CD4-positive, alpha-beta T cell (primary cell): ENCODE measurements around the gene SLC35F1. TPM values are rescaled to one million over a fixed set of nuclear protein-coding genes. Genes with fewer than 3 reads are reported as not detected.

Experiments used
- ATAC-seq: fragments of 200-7000 bp; cut with Tn5 transposase; one replicate; pipeline ENCODE4 v1.10.0; 2022; ENCODE audit warnings: mild to moderate bottlenecking; ENCODE audit not compliant: poor library complexity
- CTCF ChIA-PET: fragments of 350-600 bp; sonication (Branson Sonifier 250); formaldehyde crosslinking; loops from one replicate; lab custom pipeline; 2021; ENCODE audit warnings: antibody characterized with exemption, inconsistent platforms; lab: Charles Lee
- POLR2A ChIA-PET: fragments of 350-600 bp; sonication (Branson Sonifier 250); formaldehyde crosslinking; loops from one replicate; lab custom pipeline; 2021; ENCODE audit warnings: antibody characterized with exemption, inconsistent platforms; lab: Charles Lee
- DNase-seq, 14 experiments: peaks; one replicate each; pipeline ENCODE4 v3.0.0-alpha.2; 2013 to 2020; ENCODE audit warnings: mixed read lengths in 2 of 14
- H3K27ac ChIP-seq, 2 donors: one replicate each; pipeline versions ENCODE4 v1.5.1 to v1.7.0; 2013; ENCODE audit warnings: low read length in 2 of 2, low read depth in 1 of 2, mild to moderate bottlenecking in 1 of 2
- H3K27me3 ChIP-seq, 2 experiments: 1 replicate in 1 of 2; 2 replicates in 1 of 2; pipeline versions ENCODE4 v1.6.1 to v1.7.0; 2013; ENCODE audit warnings: low read length in 2 of 2, control low read depth in 1 of 2, mild to moderate bottlenecking in 1 of 2, moderate library complexity in 1 of 2; ENCODE audit not compliant: insufficient read depth in 2 of 2, control insufficient read depth in 1 of 2
- H3K36me3 ChIP-seq: one replicate; pipeline ENCODE4 v1.6.1; 2013; ENCODE audit warnings: low read length, control low read depth; ENCODE audit not compliant: insufficient read depth
- H3K4me1 ChIP-seq: one replicate; pipeline ENCODE4 v1.6.1; 2013; ENCODE audit warnings: low read length, control low read depth; ENCODE audit not compliant: insufficient read depth
- H3K4me3 ChIP-seq: one replicate; pipeline ENCODE4 v1.5.1; 2013; ENCODE audit warnings: mild to moderate bottlenecking, low read length, moderate library complexity
- H3K9me3 ChIP-seq, 2 experiments: 1 replicate in 1 of 2; 2 replicates in 1 of 2; pipeline versions ENCODE4 v1.6.1 to v1.7.0; 2013; ENCODE audit warnings: low read length in 2 of 2, mild to moderate bottlenecking in 2 of 2, control low read depth in 1 of 2, moderate library complexity in 1 of 2; ENCODE audit not compliant: control insufficient read depth in 1 of 2, insufficient read depth in 1 of 2
- H3K27ac Mint-ChIP-seq: one replicate; pipeline ENCODE4 v1.8.0; 2020; ENCODE audit warnings: mixed read lengths
- H3K27me3 Mint-ChIP-seq: one replicate; pipeline ENCODE4 v1.8.0; 2021; ENCODE audit warnings: mixed read lengths
- H3K36me3 Mint-ChIP-seq: one replicate; pipeline ENCODE4 v1.8.0; 2021; ENCODE audit warnings: low read depth, mixed read lengths
- H3K4me1 Mint-ChIP-seq: one replicate; pipeline ENCODE4 v1.8.0; 2021; ENCODE audit warnings: low read depth, mixed read lengths
- H3K4me3 Mint-ChIP-seq: one replicate; pipeline ENCODE4 v1.8.0; 2020; ENCODE audit warnings: mild to moderate bottlenecking, mixed read lengths
- H3K9me3 Mint-ChIP-seq: one replicate; pipeline ENCODE4 v1.8.0; 2020; ENCODE audit warnings: mixed read lengths
- CTCF ChIP-seq: fragments of 200-600 bp; IDR thresholded peaks from one replicate; pipeline ENCODE4 v1.8.0; 2022; ENCODE audit warnings: antibody characterized with exemption, mild to moderate bottlenecking
- intact Hi-C, 2 experiments: fragments of 100-400 bp; cut with DNase I in 1 of 2; cut with micrococcal nuclease in 1 of 2; formaldehyde crosslinking; loops; one replicate each; pipeline versions ENCODE4 v1.15.1 to v1.9.0; 2023 to 2025; cut with DNase I, micrococcal nuclease
- total RNA-seq, 174 experiments: library from RNA in 2 of 174; stranded (reverse) in 2 of 174; gene quantifications; one replicate each; pipeline ENCODE4 v1.2.3 and lab custom pipeline; 2021 to 2026

The SLC35F1 gene
- total RNA-seq, 2 experiments from 2014 or later = not detected

GRCh38 chr6:118325220-118325860, 418.3 kb downstream of the SLC35F1 start:
- no peaks in the 10 kb centered on the region for H3K27me3 Mint-ChIP-seq
- H3K9me3 Mint-ChIP-seq = no peaks in the 10 kb centered on the region
- H3K27ac ChIP-seq = no peak overlapping the region
- no peak overlapping the region for H3K4me3 ChIP-seq
- H3K27me3 ChIP-seq = no peaks in the 10 kb centered on the region
- H3K4me1 ChIP-seq = no peaks in the 10 kb centered on the region
- intact Hi-C loops = no loop called here
- DNase-seq (no peak), ATAC-seq (no peak)
- TF ChIP-seq CTCF = no peak
- H3K36me3 Mint-ChIP-seq = no peaks in the 10 kb centered on the region
- ChIA-PET POLR2A (no interaction called here), CTCF (no interaction called here)
- H3K36me3 ChIP-seq = no peaks in the 10 kb centered on the region
- H3K4me3 Mint-ChIP-seq = no peak overlapping the region
- H3K9me3 ChIP-seq = no peaks in the 10 kb centered on the region
- H3K27ac Mint-ChIP-seq = no peak overlapping the region
- no peaks in the 10 kb centered on the region for H3K4me1 Mint-ChIP-seq

GRCh38 chr6:118326712-118327111, 419.6 kb downstream of the SLC35F1 start:
- H3K9me3 Mint-ChIP-seq = no peaks in the 10 kb centered on the region

GRCh38 chr6:118327237-118327636, 420.2 kb downstream of the SLC35F1 start:
- Histone ChIP-seq H3K4me1 (no peaks in the 10 kb centered on the region), H3K27ac (no peak overlapping the region), H3K27me3 (no peaks in the 10 kb centered on the region), H3K9me3 (no peaks in the 10 kb centered on the region), H3K36me3 (no peaks in the 10 kb centered on the region), H3K4me3 (no peak overlapping the region)
- ChIA-PET POLR2A (no interaction called here), CTCF (no interaction called here)
- Mint-ChIP-seq H3K27ac (no peak overlapping the region), H3K27me3 (no peaks in the 10 kb centered on the region), H3K4me1 (no peaks in the 10 kb centered on the region), H3K36me3 (no peaks in the 10 kb centered on the region), H3K4me3 (no peak overlapping the region), H3K9me3 (no peaks in the 10 kb centered on the region)
- intact Hi-C loops = no loop called here
- no peak for DNase-seq
- no peak for ATAC-seq
- TF ChIP-seq CTCF = no peak

More at GRCh38 chr6:118326712-118327111, 419.6 kb downstream of the SLC35F1 start:
- Histone ChIP-seq H3K27me3 (no peaks in the 10 kb centered on the region), H3K4me1 (no peaks in the 10 kb centered on the region), H3K36me3 (no peaks in the 10 kb centered on the region), H3K9me3 (no peaks in the 10 kb centered on the region), H3K27ac (no peak overlapping the region), H3K4me3 (no peak overlapping the region)
- Mint-ChIP-seq H3K4me3 (no peak overlapping the region), H3K36me3 (no peaks in the 10 kb centered on the region), H3K27ac (no peak overlapping the region), H3K27me3 (no peaks in the 10 kb centered on the region), H3K4me1 (no peaks in the 10 kb centered on the region)
- ATAC-seq (no peak), DNase-seq (no peak)
- intact Hi-C loops = no loop called here
- POLR2A ChIA-PET = no interaction called here
- TF ChIP-seq CTCF = no peak
- CTCF ChIA-PET = no interaction called here
